GM12874 (cell line): Measurements from ENCODE around the gene SLC7A6OS.

Source experiments
- TF ChIP-seq, protein P1 (sequence below): IDR thresholded peaks from 2 replicates; pipeline ENCODE4 v1.5.1; 2011; ENCODE audit warnings: low read depth, mild to moderate bottlenecking, control low read depth, low read length, moderate library complexity; ENCODE audit not compliant: insufficient read depth

SLC7A6OS gene

DNA sequence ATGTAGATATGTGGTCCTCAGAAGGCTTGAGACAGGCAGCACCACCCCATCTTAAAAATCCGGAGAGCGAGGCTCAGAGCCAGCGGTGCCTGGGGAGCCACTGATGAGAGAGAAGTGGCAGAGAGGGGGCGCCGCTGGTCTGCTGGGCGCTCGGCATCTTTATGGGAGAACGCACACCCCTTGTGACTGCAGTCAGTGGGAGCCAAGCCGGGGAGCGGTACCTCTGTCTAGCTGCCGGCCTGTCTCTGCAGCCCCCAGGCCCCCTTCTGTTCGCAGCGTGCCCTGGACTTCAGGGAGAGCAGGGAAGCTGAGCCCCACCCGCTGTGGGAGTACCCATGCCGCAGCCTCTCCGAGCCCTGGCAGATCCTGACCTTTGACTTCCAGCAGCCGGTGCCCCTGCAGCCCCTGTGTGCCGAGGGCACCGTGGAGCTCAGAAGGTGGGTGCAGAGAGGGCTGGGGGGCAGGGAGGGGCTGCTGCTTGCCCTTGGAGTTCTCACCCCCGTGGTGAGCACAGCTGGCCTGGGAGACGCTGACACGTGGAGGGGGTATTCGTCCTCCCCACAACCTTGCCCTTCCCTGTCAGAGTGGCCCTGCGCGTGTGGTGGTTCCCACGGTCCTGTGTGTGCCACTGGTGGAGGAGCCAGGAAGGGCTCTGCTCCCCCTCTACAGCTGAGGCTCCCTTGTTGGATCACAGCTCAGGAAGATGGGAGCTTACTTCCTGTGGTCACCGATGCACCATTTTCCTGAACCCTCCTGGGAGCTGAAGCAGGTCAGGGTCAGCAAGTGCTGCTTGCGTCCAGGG lies 44.9 kb upstream of the SLC7A6OS start:
- TF ChIP-seq, protein P1, sequence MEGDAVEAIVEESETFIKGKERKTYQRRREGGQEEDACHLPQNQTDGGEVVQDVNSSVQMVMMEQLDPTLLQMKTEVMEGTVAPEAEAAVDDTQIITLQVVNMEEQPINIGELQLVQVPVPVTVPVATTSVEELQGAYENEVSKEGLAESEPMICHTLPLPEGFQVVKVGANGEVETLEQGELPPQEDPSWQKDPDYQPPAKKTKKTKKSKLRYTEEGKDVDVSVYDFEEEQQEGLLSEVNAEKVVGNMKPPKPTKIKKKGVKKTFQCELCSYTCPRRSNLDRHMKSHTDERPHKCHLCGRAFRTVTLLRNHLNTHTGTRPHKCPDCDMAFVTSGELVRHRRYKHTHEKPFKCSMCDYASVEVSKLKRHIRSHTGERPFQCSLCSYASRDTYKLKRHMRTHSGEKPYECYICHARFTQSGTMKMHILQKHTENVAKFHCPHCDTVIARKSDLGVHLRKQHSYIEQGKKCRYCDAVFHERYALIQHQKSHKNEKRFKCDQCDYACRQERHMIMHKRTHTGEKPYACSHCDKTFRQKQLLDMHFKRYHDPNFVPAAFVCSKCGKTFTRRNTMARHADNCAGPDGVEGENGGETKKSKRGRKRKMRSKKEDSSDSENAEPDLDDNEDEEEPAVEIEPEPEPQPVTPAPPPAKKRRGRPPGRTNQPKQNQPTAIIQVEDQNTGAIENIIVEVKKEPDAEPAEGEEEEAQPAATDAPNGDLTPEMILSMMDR: no peak

DNA sequence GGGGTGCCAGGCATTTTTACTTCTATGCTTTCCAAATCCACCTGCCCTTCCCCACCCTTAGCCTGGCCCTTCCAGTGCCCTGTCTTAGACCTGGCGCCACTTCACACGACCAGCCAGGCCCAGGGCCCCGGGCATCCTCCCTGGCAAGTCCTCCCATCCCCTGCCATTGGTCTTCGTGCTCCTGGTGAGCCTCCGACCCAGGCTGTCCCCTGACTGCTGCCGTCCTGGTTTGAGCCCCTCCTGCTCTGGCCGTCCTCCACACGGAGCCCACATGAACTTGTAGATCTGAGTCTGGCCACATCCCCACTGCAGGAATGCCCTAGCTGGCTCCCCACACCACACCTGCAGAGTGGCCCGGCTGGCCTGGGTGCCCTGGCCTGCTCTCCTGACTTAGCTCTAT lies 44.1 kb upstream of the SLC7A6OS start:
- TF ChIP-seq, protein P1: no peak

DNA sequence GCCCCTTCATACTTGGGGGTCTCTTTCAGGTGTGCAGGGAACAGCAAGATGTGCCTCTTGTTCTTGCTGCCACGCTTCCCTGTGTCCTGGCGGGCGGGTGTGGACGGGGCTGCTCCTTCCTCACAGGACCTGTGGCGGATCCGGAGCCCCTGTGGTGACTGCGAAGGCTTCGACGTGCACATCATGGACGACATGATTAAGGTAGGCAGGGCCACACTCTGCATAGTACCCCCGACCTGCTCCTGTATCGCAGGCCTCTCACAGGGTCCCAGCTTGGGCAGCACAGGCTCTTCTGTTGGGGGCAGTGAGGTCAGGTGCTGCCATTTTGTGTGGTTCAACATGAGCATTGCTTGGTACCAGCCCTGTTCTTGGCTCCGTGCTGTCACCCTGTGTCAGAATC lies 42.6 kb upstream of the SLC7A6OS start:
- TF ChIP-seq, protein P1: no peak

DNA sequence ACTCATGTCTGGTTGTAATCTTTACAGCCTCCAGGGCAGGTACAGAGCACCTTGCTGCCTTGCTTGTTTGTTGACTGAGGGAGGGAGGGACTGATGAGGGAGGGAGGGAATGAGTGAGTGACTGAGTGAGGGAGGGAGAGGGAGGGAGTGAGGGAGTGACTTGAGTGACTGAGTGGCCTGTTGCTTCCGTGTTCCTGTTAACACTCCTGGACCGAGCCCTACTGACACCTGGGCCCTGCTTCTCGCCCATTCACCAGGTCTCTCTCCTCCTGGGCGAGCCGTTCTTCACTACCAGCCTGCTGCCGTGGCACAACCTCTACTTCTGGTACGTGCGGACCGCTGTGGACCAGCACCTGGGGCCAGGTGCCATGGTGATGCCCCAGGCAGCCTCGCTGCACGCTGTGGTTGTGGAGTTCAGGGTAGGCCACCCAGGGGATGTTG lies 41.3 kb upstream of the SLC7A6OS start:
- TF ChIP-seq, protein P1: no peak

DNA sequence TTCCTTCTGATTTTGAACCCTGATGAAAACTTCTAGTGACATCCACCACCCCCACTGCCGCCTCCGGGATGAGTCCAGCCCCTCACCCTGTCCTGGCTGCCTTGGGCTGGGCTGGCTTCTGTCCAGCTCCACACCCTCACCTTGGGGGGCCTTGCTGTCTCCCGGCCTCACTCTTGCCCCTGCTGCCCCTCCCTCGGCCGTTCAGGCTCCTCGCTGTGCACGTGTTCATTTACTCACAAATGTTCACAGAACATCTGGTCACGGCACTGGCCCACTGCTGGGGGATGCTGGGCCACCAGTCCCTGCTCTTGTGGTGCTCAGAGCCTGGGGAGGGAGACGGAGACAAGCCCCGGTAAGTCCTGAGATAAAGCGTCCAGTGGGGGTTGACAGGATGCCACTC lies 40.7 kb upstream of the SLC7A6OS start:
- TF ChIP-seq, protein P1: no peak

DNA sequence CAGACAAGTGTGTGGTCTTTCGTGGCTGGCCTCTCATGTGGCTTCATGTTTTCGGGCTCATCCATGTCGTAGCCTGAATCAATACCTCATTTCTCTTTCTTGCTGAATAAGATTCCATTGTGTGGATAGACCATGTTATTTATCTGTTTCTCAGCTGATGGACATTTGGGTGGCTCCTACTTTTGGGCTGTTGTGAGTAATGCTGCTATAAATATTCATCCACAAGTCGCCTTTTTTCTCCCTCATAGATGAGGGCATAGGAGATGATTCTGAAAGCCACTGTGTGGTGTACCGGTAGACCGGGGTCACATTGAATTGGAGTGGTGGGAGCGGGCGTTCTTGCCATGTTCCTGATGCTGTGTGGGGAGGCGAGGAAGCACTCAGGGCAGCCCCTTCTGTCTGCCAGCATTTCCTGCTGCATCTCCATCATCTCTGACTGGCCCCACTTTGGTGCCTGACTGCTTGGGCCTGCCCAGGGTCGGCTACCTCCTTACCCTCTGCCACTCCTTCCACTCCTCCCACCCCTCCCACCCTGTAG lies 40.1 kb upstream of the SLC7A6OS start:
- TF ChIP-seq, protein P1: no peak

DNA sequence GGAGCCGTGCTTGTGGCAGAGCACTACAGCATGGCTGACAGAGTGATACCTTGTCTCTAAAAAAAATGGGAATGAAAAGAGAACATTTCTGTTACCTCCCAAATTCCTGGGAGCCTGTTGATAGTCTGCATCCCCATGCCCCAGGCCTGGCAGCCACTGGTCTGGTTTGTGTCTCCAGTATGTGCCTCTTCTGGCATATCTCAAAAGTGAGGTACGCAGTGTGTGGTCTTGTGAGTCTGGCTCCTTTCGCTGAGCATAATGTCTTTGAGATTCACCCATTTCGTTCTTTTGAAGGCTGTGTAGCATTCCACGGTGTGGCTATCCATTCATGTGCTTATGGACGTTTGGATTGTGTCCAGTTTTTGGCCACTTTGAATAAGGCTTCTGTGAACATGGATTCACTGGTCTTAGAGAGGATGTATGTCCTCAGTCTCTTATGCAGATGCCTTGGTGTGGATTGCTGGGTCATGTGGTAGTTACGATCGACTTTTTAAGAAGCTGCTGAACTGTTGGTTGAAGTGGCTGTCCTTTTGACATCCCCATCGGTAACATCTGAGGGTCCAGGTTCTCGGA lies 39.2 kb upstream of the SLC7A6OS start:
- TF ChIP-seq, protein P1: no peak
